ENCODE results near the gene MKLN1. TPM values are rescaled to one million over a fixed set of nuclear protein-coding genes. Genes with fewer than 3 reads are reported as not detected.
"Not testable (repeated sequence)": the region's sequence is repeated elsewhere in the genome, so short reads cannot be mapped to it uniquely, and the experiment has no call there.

Gene MKLN1
- total RNA-seq, 4 donors from 2014 or later = 15.2 to 42.3 (median 24.0) TPM

DNA sequence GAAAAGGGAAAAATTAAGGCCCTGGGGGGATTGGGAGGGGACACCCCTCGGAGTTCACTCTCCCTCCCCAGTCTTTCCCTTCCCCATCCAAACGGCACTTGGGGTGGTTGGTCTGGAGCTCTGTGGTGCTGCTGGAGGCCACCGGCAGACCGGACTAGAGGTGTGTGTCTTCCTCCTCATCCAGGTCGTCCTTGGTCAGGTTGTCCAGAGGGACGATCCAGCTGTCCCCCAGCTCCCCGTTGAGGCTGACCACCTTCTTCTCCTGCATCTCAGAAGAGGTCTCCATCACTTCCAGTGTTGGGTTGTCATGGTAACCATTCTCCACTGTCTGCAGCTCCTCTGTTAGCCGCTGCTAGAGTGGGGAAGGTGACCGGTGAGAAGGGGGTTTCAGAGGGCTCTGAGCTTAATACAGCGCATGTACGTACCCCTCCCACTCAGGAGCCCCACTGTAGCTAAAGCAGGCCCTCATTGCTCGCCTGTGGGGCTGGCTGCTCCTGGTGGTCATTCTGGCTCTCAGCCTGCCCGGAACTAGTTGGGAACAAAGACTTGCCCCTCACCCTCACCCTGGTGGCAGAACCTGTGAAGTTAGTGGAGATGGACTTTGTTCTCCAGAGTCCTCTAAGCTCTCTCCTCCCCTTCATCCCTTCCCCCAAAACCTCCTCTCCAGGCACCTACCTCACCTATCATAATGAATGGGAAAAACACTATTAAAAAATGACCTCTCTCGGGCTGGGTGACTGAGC lies 176.7 kb downstream of the MKLN1 start:
- Histone ChIP-seq H3K36me3 (peaks cover 0 to 6% (median 0%) of the 10 kb centered on the region in 3 donors), H3K27me3 (peaks cover 0 to 9% (median 0%) of the 10 kb centered on the region in 4 donors), H3K27ac (no peak overlapping the region), H3K4me3 (no peak overlapping the region), H3K4me1 (peaks cover 0 to 32% (median 12%) of the 10 kb centered on the region in 3 donors), H3K9me3 (no peaks in the 10 kb centered on the region)
- no peak for DNase-seq
- intact Hi-C loops (cut with DNase I) = no loop called here
- TF ChIP-seq POLR2A (IDR thresholded peaks at IDR 0.05) = no peak
- TF ChIP-seq CTCF (IDR thresholded peaks at IDR 0.05) = no peak
- WGBS, 2 donors = 66 to 68% methylated on average over 7 to 11 of the region's 14 CpGs

DNA sequence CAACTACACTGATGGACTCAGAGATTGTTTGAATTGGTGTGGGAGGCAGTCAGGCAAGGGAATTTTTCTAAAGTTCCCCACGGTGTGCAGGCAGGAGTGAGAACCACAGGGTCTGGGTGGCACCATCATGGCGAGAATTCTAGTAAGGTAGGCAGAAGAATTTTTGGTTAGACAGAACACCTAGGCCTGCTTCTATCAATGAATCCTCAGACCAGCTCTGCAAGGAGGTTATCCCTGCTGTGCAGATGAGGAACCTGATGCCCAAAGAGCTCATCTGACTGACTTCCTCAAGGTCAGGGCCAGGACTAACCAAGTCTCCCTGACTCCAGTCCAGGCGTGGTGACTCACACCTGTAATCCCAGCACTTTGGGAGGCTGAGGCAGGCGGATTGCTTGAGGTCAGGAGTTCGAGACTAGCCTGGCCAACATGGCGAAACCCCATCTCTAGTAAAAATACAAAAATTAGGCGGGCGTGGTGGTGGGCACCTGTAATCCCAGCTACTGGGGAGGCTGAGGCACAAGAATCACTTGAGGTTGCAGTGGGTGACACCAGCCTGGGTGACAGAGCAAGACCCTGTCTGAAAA lies 177.5 kb downstream of the MKLN1 start:
- not testable (repeated sequence) for H3K9me3 ChIP-seq, H3K36me3 ChIP-seq, H3K27ac ChIP-seq, DNase-seq, H3K27me3 ChIP-seq, H3K4me3 ChIP-seq
- H3K4me1 ChIP-seq = peaks cover 0 to 32% (median 12%) of the 10 kb centered on the region in 3 donors
- intact Hi-C loops (cut with DNase I) = loop anchor here (5.0 kb wide), 1 partner anchor 152 kb away; no protein-coding TSS in a partner anchor
- WGBS, 2 donors = 86 to 90% methylated on average over 5 to 8 of the region's 8 CpGs

- TF ChIP-seq POLR2A (IDR thresholded peaks at IDR 0.05) (no peak), CTCF (IDR thresholded peaks at IDR 0.05) (no peak)
- H3K27me3 ChIP-seq = peaks cover 0 to 9% (median 0%) of the 10 kb centered on the region in 4 donors
- H3K4me1 ChIP-seq = peaks cover 0 to 32% (median 12%) of the 10 kb centered on the region in 3 donors
- DNase-seq = no peak
- WGBS, 2 donors = 94 to 95% methylated on average over 5 to 11 of the region's 30 CpGs
- intact Hi-C loops (cut with DNase I) = loop anchor here (5.0 kb wide), 1 partner anchor 151 kb away; no protein-coding TSS in a partner anchor
- no peaks in the 10 kb centered on the region for H3K9me3 ChIP-seq
- H3K4me3 ChIP-seq = no peak overlapping the region
- H3K27ac ChIP-seq = no peak overlapping the region
- H3K36me3 ChIP-seq = no peaks in the 10 kb centered on the region
Observed at GRCh38 chr7:131505636-131506557, 178.2 kb downstream of the MKLN1 start.

DNA sequence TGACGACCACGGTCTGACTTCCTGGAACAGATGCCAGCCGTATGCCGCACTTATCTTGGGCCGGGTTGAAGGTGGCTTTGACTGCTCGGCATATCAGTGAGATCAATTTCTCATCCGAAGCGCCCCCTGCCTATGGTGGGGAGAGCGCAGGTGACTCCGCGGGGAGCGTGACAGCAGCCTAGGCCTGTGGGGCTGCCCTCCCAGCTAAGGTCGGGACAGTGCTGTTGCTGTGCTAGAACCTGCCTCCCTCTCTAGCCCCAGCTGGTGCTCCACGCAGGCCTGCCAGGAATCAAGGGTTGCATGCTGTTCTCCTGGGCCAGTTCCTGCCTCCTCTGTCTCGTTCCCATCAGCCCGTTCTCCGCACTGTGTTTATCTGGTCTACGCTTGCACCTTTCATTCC lies 178.9 kb downstream of the MKLN1 start:
- no peaks in the 10 kb centered on the region for H3K9me3 ChIP-seq
- intact Hi-C loops (cut with DNase I) = loop anchor here (5.0 kb wide), 1 partner anchor 151 kb away; no protein-coding TSS in a partner anchor
- WGBS, 2 donors = 78 to 87% methylated on average over 6 to 18 of the region's 18 CpGs

More for the DNA sequence above, 178.9 kb downstream of the MKLN1 start:
- TF ChIP-seq CTCF (IDR thresholded peaks at IDR 0.05) (no peak), POLR2A (IDR thresholded peaks at IDR 0.05) (no peak)
- Histone ChIP-seq H3K27ac (no peak overlapping the region), H3K27me3 (peaks cover 0 to 9% (median 0%) of the 10 kb centered on the region in 4 donors), H3K4me1 (peaks cover 0 to 32% (median 12%) of the 10 kb centered on the region in 3 donors), H3K4me3 (no peak overlapping the region), H3K36me3 (no peaks in the 10 kb centered on the region)
- DNase-seq = no peak

All from esophagus squamous epithelium (tissue), 5 donors.